GM19328 (cell line): ENCODE results near the gene ADCY3.

Experiments
- ATAC-seq: cut with Tn5 transposase; IDR thresholded peaks from one replicate; pipeline ENCODE4 v1.9.1; 2021; ENCODE audit warnings: mild to moderate bottlenecking, moderate library complexity; ENCODE audit not compliant: unreplicated experiment

Gene ADCY3

GRCh38 chr2:24920098-24920808 is at the start of gene ADCY3:
Gene ADCY3, minus strand, starts transcription at chr2:24920237. Its CDS starts 1,250 bp downstream, at chr2:24918987.
- ATAC-seq, result peak; percentile 42

GRCh38 chr2:24969784-24970183 is 49.7 kb upstream of the ADCY3 start:
- ATAC-seq, result no peak

GRCh38 chr2:24961903-24962302 is 41.9 kb upstream of the ADCY3 start:
- no peak for ATAC-seq

- ATAC-seq, result no peak
Observed at GRCh38 chr2:24959761-24960160, 39.7 kb upstream of the ADCY3 start.

- no peak for ATAC-seq
Observed at GRCh38 chr2:24958411-24958935, 38.4 kb upstream of the ADCY3 start.

- ATAC-seq, result no peak
Observed at GRCh38 chr2:24957976-24958375, 37.9 kb upstream of the ADCY3 start.

- no peak for ATAC-seq
Observed at GRCh38 chr2:24957221-24957620, 37.2 kb upstream of the ADCY3 start.

- ATAC-seq, result no peak
Observed at GRCh38 chr2:24955921-24956320, 35.9 kb upstream of the ADCY3 start.

- ATAC-seq, result no peak
Observed at GRCh38 chr2:24955232-24955631, 35.2 kb upstream of the ADCY3 start.

GRCh38 chr2:24950102-24950501 is 30.1 kb upstream of the ADCY3 start:
- no peak for ATAC-seq

- ATAC-seq, result no peak
Observed at GRCh38 chr2:24948506-24948905, 28.5 kb upstream of the ADCY3 start.

GRCh38 chr2:24947561-24948157 is 27.6 kb upstream of the ADCY3 start:
- no peak for ATAC-seq

GRCh38 chr2:24945907-24946306 is 25.9 kb upstream of the ADCY3 start:
- no peak for ATAC-seq

GRCh38 chr2:24943427-24944053 is 23.5 kb upstream of the ADCY3 start:
- ATAC-seq, result no peak

- ATAC-seq, result no peak
Observed at GRCh38 chr2:24939353-24939752, 19.3 kb upstream of the ADCY3 start.

GRCh38 chr2:24937236-24937635 is 17.2 kb upstream of the ADCY3 start:
- no peak for ATAC-seq

GRCh38 chr2:24935145-24935544 is 15.1 kb upstream of the ADCY3 start:
- no peak for ATAC-seq

- ATAC-seq, result no peak
Observed at GRCh38 chr2:24932715-24933114, 12.7 kb upstream of the ADCY3 start.

- ATAC-seq, result peak; percentile 78
Observed at GRCh38 chr2:24930768-24931167, 10.7 kb upstream of the ADCY3 start.

- ATAC-seq, result no peak
Observed at GRCh38 chr2:24929230-24929629, 9.2 kb upstream of the ADCY3 start.

- ATAC-seq, result no peak
Observed at GRCh38 chr2:24928036-24928435, 8.0 kb upstream of the ADCY3 start.
